Spleen (tissue), 7 donors: ENCODE data around the gene DDX11.
"Not testable (repeated sequence)": the region's sequence is repeated elsewhere in the genome, so short reads cannot be mapped to it uniquely, and the experiment has no call there.

ENCODE experiments used
- CTCF ChIP-seq, 11 experiments: fragments of 200-600 bp in 7 of 11; fragments of 450-650 bp in 4 of 11; sonication (generic) in 4 of 11; IDR thresholded peaks in 8 of 11; conservative IDR thresholded peaks in 3 of 11; 1 replicate in 7 of 11; 2 replicates in 4 of 11; pipeline versions ENCODE4 v1.4.0 to v1.8.0; 2016 to 2021; ENCODE audit warnings: antibody characterized with exemption in 11 of 11, inconsistent platforms in 4 of 11, mild to moderate bottlenecking in 1 of 11
- POLR2A ChIP-seq, 3 donors: fragments of 450-650 bp; IDR thresholded peaks; one replicate each; pipeline ENCODE4 v1.5.1; 2017; ENCODE audit warnings: antibody characterized with exemption in 3 of 3, mild to moderate bottlenecking in 1 of 3
- POLR2AphosphoS5 ChIP-seq, 3 donors: sonication (generic); formaldehyde crosslinking; IDR thresholded peaks; one replicate each; pipeline ENCODE4 v1.5.1; 2017; ENCODE audit warnings: antibody characterized with exemption in 3 of 3
- donor health status: DM: no; HTN: no; CAD: no; lungs with moderate emphysema.
- donor health status: DM: no; HTN: no; CAD: no.
- donor health status: DM: no; HTN: no; CAD: no.

GRCh38 chr12:31121022-31121728 lies 47.5 kb downstream of the DDX11 start:
- TF ChIP-seq POLR2A (IDR thresholded peaks at IDR 0.05); CTCF (IDR thresholded peaks at IDR 0.05 in 8 of 11, conservative IDR thresholded peaks at IDR 0.05 in 3 of 11); POLR2AphosphoS5 (IDR thresholded peaks at IDR 0.05): not testable (repeated sequence)
